Measurements from ENCODE around the gene EFNB1. TPM values are rescaled to one million over a fixed set of nuclear protein-coding genes. Genes with fewer than 3 reads are reported as not detected.
A peak's percentile ranks its signal among the peaks of the same experiment; 100 is the strongest.

EFNB1 gene
- total RNA-seq, 2 donors from 2014 or later, result 19.4 to 21.7 TPM

DNA sequence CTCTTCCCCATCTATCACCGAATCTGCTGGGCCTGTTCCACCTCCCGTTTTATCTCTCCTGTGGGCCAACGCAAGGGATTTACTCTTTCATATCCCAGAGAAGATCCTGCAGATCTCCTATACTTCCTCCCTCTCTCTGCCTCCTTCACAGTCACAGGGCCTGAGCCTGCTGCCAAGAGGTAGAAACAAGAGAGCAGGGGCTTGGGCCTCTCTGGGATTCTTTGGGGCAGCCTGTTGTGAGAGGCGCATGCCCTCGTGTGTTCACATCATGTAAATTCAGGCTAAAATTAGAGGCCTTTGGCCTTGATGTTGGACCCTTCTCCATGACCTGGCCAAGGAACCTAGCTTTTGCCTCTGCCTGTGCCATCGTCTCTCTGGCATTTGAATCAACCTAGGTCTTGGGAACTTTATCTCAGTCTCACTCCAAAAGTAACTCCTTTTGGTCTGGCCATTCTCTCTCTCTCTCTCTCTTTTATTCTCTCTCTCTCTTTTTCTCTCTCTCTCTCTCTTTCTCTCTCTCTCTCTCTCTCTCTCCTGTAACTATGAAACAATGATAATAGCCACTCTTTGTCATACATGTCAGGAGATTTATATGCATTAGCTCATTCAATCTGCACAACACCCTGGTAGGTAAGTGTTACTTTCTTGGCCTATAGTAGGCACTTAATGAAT is 20.0 kb upstream of the EFNB1 start:
- no peak for TF ChIP-seq CTCF (IDR thresholded peaks at IDR 0.05)
- no peak for ATAC-seq (ENCODE audit: insufficient number of reproducible peaks, low FRiP score, low read depth)
- H3K4me3 ChIP-seq, result no peak overlapping the region
- no peaks in the 10 kb centered on the region for H3K9me3 ChIP-seq
- H3K36me3 ChIP-seq, result no peaks in the 10 kb centered on the region
- no peaks in the 10 kb centered on the region for H3K27me3 ChIP-seq (replicated peaks; ENCODE audit: insufficient read depth)
- H3K4me1 ChIP-seq (ENCODE audit: control insufficient read depth in 1 of 2, low read depth in 2 of 2), result no peaks in the 10 kb centered on the region
- DNase-seq (ENCODE audit: low spot score), result no peak
- no peak overlapping the region for H3K27ac ChIP-seq

DNA sequence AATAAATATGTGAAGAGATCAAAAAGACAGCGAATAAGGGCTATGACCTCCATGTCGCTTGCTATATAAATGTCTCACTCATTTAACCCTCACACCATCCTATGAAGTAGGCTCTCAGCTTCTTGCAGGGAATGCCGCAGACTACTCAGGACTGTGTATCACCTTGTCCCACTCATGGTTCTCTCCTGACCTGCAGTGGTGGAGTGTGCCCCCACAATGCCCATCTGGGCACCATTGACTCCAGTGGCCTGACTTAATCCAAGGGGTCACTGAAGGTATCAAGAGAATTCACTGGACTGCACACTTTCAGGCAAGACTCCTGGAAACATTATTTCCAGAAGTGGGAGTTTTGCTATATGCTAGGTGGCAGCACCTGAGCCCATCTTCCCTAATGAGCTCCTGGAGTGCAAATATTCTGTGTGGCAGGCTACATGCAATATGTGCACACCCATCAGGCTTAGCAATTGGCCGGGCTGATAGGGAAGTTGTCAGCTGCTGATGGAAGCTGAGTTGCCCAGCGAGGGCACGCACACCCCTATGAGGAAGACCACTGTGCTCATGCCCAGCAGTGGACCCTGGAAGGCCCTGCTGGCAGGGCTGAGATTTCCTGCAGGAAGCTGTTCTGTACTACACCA is 8.2 kb upstream of the EFNB1 start:
- Histone ChIP-seq H3K27ac (no peak overlapping the region), H3K36me3 (no peaks in the 10 kb centered on the region), H3K4me1 (ENCODE audit: control insufficient read depth in 1 of 2, low read depth in 2 of 2) (no peaks in the 10 kb centered on the region), H3K27me3 (replicated peaks; ENCODE audit: insufficient read depth) (no peaks in the 10 kb centered on the region), H3K9me3 (no peaks in the 10 kb centered on the region), H3K4me3 (no peak overlapping the region)
- ATAC-seq (ENCODE audit: insufficient number of reproducible peaks, low FRiP score, low read depth), result no peak
- TF ChIP-seq CTCF (IDR thresholded peaks at IDR 0.05), result no peak
- DNase-seq (ENCODE audit: low spot score), result no peak

GRCh38 chrX:68821616-68822015 is 7.2 kb upstream of the EFNB1 start:
- Histone ChIP-seq H3K36me3 (no peaks in the 10 kb centered on the region), H3K9me3 (no peaks in the 10 kb centered on the region), H3K27me3 (replicated peaks; ENCODE audit: insufficient read depth) (no peaks in the 10 kb centered on the region), H3K4me3 (no peak overlapping the region), H3K27ac (no peak overlapping the region), H3K4me1 (ENCODE audit: control insufficient read depth in 1 of 2, low read depth in 2 of 2) (no peaks in the 10 kb centered on the region)
- TF ChIP-seq CTCF (IDR thresholded peaks at IDR 0.05), result no peak
- DNase-seq (ENCODE audit: low spot score), result no peak
- ATAC-seq (ENCODE audit: insufficient number of reproducible peaks, low FRiP score, low read depth), result no peak

- Histone ChIP-seq H3K27me3 (replicated peaks; ENCODE audit: insufficient read depth) (no peaks in the 10 kb centered on the region), H3K4me1 (ENCODE audit: control insufficient read depth in 1 of 2, low read depth in 2 of 2) (no peaks in the 10 kb centered on the region), H3K9me3 (no peaks in the 10 kb centered on the region), H3K27ac (no peak overlapping the region), H3K36me3 (no peaks in the 10 kb centered on the region), H3K4me3 (no peak overlapping the region)
- no peak for ATAC-seq (ENCODE audit: insufficient number of reproducible peaks, low FRiP score, low read depth)
- peak; percentile 50 for TF ChIP-seq CTCF (IDR thresholded peaks at IDR 0.05)
- no peak for DNase-seq (ENCODE audit: low spot score)
Observed at GRCh38 chrX:68822641-68823410, 6.0 kb upstream of the EFNB1 start.

DNA sequence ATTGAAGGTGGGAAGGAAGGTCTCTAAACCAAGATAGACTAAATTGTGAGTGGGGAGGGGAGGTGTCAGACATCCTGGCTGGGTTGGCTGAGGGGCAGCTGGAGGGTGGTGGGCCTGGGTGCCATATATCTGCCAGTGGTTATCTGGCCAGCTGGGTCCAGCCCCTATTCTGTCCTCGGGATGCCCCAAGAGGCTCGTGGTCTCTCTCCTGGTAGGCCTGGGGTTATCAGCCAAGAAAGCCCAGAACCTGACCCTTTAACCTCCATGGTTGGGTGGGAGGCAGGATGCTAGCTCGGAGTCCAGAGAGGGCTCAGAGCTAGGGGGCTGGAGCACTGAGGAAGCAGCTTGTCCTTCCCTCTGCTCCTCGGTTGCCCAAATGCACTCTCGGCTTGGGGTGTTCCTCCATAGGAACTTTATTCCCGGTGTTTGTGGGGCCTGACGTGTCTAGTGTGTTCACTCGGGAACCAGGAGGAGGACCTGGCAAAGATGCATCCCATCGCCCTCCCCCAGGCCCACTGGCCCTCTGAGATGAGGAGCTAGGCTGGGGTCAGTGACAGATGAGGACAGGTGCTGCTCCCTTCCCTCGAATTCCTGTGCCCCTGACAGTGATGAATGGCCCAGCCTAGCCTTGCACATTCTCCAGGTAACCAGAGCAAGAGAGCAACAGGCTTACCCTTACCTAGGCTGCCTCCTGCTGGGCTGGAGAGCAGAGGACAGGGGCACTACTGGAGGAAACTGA is 5.2 kb upstream of the EFNB1 start:
- H3K4me1 ChIP-seq (ENCODE audit: control insufficient read depth in 1 of 2, low read depth in 2 of 2), result no peaks in the 10 kb centered on the region
- H3K27me3 ChIP-seq (replicated peaks; ENCODE audit: insufficient read depth), result no peaks in the 10 kb centered on the region
- no peak overlapping the region for H3K4me3 ChIP-seq
- no peaks in the 10 kb centered on the region for H3K36me3 ChIP-seq
- H3K27ac ChIP-seq, result no peak overlapping the region
- DNase-seq (ENCODE audit: low spot score) (no peak), ATAC-seq (ENCODE audit: insufficient number of reproducible peaks, low FRiP score, low read depth) (no peak)
- no peak for TF ChIP-seq CTCF (IDR thresholded peaks at IDR 0.05)
- H3K9me3 ChIP-seq, result no peaks in the 10 kb centered on the region

All from thoracic aorta (tissue), 2 donors.